ENCODE results near the gene COX4I2. TPM values are rescaled to one million over a fixed set of nuclear protein-coding genes. Genes with fewer than 3 reads are reported as not detected.

The COX4I2 gene
- polyA plus RNA-seq, 3 donors, result not detected

DNA sequence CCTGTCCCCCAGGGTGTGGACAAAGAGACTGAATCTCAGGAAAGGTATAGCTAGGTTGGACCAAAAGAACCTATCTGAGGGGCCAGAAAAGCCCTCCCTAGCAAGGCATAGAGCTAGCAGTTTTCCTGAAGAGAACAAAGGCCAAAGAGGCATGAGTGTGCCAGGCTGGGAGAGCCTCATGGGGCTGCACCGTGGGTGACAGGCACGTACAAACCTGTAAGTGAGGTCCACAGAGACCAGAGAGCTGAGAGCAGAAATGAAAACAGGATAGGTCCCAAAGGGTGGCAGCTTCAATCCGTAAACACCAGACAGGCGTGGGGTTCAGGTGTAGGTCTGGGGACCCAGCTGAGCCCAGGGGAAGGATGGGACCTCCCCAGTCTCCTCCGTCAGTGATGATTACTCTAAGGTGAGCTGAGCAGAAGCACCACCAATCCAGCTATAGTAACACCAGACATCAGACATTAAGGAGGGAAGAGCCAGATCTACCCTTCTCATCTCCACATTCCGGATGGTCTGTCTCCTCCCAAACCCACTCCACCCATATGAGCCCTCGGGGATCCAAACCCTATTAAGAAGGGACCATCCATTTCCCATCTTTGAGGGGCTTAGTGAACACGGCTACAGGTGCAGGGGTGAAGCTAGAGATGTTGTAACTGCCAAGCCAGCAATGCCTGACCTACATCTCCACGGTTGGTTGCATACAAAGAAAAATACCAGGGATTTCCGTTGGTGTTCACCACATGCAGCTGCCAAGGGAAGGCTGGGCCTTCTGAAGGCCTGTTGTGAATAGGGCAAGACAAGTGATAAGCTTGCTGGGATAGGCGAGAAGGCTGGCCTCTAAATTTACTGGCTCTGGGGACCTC, 46.7 kb downstream of the COX4I2 start:
- Histone ChIP-seq H3K4me1 (ENCODE audit: control insufficient read depth in 1 of 2, insufficient read depth in 2 of 2, low read length in 2 of 2) (no peaks in the 10 kb centered on the region), H4K20me1 (ENCODE audit: insufficient read depth, low read length) (peaks cover 36% of the 10 kb centered on the region)
- intact Hi-C loops (cut with micrococcal nuclease), result no loop called here

More for the DNA sequence above, 46.7 kb downstream of the COX4I2 start:
- no peak overlapping the region for H3K4me3 ChIP-seq (replicated peaks in 1 of 3; ENCODE audit: low read depth in 2 of 3, low read length in 3 of 3)
- Mint-ChIP-seq H3K4me3 (no peak overlapping the region), H3K27me3 (ENCODE audit: low read depth in 3 of 3) (no peaks in the 10 kb centered on the region), H3K27ac (peak overlapping the region in 5 of 7 donors; percentile 21 to 50 (median 35)), H3K9me3 (no peaks in the 10 kb centered on the region), H3K36me3 (peaks cover 54 to 63% of the 10 kb centered on the region in 2 donors), H3K4me1 (peaks cover 2% of the 10 kb centered on the region)
- no peak overlapping the region for H3K4me2 ChIP-seq (replicated peaks; ENCODE audit: extremely low read depth, low read length, poor library complexity, severe bottlenecking)
- no peak overlapping the region for H3K27ac ChIP-seq (ENCODE audit: low read depth in 1 of 2, low read length in 2 of 2)
- no peak for TF ChIP-seq CTCF (IDR thresholded peaks at IDR 0.05)
- no peak overlapping the region for H3K9ac ChIP-seq (ENCODE audit: insufficient read depth, low read length, poor library complexity, severe bottlenecking)
- peaks cover 3% of the 10 kb centered on the region for H3K79me2 ChIP-seq (ENCODE audit: insufficient read depth, low read length)
- H2AFZ ChIP-seq (ENCODE audit: insufficient read depth, low read depth, low read length, poor library complexity, severe bottlenecking), result no peak overlapping the region
- no peaks in the 10 kb centered on the region for H3K27me3 ChIP-seq (ENCODE audit: control insufficient read depth in 2 of 2, insufficient read depth in 2 of 2, low read length in 2 of 2)
- no peak for DNase-seq
- 85% methylated on average over 4 of the region's 11 CpGs for WGBS (ENCODE audit: insufficient coverage)
- H3K36me3 ChIP-seq (replicated peaks in 1 of 2; ENCODE audit: control insufficient read depth in 1 of 2, insufficient read depth in 2 of 2, low read length in 2 of 2), result peaks cover 28 to 72% of the 10 kb centered on the region in 2 donors
- H3K9me3 ChIP-seq (replicated peaks in 1 of 2; ENCODE audit: control insufficient read depth in 1 of 2, insufficient read depth in 1 of 2, low read length in 2 of 2), result no peaks in the 10 kb centered on the region
